ENCODE data around the gene ZNF23.

The ZNF23 gene

DNA sequence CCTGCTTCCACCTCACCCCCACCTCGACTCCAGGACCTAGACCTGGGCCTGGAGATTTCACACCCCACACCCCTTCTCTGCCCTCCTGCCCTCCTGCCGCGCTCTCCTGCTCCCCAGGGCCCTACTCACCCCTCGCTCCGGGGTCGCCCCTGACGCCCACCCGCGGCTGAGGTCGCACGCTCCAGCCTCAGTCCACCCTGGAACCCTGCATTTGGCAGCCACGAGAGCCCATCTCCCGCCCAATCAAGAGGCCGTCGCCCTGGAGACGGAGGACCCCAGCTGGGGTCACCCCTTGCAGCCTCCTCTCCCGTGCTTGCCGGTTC lies 36.3 kb downstream of the ZNF23 start:
- DNase-seq, result no peak

DNA sequence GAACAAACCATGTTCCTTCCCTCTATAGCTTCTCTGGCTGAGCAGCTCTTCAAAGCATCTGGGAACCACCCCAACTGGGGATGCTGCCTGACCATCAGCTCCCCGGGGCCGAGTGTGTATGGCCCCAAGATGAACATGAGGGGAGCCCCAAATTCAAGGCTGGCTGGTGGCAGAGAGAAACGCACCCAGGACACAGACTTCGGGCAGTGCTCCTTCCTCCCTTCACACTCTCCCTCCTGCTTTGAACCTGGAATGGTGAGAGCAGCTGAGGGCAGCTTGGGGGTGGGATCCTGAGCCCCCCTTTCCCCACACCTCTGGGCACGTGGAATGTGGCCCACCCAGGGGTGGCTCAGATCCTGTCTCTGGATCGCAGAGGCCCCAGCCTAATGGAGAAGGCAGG lies 37.4 kb downstream of the ZNF23 start:
- DNase-seq, result no peak

DNA sequence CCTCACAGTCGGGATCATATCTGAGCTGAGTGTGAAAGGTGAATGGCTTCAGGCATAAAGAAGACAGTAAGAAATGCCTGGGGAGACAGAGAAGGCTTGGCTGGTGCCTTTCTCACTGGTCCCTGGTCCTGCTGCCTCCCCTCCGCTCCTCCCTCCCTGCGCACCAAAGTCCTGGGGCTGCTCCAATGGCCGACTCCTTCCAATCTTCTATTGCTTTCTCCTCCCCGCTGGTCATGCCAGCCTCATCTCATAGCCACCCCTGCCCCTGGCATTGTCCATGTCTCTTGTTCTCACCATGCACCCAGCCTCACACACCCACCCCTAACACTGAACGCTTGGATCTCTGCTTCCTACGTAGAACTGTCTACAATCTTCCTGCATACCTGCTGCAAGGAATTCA lies 38.2 kb downstream of the ZNF23 start:
- no peak for DNase-seq

DNA sequence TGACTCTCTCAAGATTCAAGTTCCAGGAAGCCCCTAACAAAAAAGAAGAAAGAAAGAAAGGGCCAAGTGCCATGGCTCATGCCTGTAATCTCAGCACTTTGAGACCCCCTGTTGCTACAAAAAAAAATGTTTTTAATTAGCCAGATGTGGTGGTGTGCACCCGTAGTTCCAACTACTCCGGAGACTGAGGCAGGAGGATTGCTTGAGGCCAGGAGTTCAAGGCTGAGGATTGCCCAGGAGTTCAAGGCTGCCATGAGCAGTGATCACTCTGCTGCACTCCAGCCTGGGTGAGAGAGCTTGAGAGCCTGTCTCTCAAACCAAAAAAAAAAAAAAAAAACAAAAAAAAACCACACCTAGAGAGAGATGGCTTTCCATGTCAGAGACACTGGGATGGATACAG lies 39.0 kb downstream of the ZNF23 start:
- no peak for DNase-seq

DNA sequence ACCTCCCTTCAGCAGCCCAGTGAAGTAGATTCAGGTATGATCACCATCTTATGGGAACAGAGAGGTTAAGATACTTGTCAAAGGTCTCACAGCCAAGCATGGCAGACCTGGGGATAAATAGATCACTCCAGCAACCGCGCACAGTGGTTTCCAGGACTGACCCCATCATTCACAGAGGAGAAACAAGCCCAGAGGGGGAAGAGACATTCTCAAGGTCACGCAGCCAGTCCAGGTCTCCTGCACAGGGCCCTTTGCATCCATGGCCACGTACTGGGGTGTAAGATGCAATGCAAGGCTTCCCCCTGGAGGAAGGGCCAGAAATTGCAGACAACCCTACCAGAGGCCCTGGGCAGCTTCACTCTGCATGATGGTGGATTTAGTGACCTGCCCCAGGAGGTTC lies 40.1 kb downstream of the ZNF23 start:
- DNase-seq, result no peak

DNA sequence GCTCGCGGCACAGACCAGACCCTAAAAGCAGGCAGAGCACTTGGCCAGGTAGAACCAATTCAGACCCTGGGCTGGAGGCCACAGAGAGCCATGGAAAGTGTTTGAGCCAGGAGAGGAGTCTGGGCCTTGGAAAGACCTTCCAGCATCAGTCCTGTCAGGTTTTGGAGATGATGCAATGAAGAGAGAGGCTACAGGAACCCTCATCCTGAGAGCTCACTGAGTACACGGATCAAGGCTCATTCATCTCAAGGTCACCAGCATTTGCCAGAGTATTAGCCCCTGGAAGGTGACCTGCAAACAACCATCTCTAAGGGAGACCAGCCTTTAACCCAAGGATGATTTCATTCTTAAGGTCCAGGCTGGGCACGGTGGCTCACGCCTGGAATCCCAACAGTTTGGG lies 48.0 kb downstream of the ZNF23 start:
- no peak for DNase-seq

DNA sequence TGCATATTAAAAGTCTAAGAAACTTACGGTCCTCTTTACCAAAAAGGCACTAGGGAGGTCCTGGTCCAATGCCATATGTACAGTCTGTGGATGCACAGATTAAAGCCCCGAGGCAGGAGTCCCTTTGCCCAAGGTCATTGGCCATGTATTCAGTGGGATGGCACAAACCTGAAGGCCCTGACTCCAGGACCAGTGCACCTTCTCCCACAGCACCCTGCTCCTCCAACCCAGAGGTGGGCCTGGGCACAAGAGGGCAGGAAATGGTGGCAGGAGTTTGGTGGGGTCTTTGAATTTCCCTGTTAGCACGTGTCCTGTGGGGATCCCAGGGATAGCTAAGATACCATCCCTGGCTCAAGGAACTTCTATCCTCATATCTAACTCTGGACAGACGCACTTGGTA lies 48.7 kb downstream of the ZNF23 start:
- DNase-seq, result no peak

DNA sequence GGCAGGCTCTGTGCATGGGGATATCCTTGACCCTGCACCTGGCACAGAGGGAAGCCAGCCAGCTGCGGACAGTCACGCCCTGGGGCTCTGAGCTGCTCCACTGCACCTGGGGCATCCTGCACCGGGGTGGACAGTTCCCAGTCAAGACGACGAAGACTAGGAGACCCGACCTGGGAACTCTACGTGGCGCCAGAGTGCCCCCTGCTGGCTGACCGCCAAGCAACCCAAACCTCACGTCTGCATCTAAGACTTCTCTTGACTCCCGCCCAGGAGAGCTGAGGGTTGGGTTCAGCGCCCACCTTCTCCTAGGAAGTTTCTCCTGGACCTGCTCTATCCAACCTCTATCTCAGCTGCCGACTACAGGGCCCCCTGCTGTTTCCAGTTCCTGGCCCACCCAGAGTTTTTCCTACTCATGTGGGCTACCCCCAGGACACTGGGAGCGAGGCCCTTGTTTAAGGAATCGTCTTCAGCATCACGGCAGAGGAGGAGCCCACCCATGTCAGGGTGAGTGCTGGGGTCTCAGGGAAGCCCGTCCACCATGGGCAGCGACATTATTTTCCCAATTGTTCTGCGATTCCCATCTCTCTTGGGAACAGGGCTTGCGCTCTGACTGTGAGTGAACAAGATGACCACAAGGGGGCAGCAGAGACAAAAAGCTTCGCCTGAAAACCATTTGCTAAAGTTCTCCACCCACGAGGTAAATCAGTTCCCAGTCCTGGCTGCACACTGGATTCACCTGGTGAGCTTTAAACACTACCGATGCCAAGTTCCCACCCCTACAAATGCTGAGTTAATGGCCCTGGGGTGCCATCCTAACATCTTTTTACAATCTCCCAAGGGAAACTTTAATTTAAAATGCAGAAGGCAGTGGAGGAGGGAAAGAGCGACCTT lies 49.5 kb downstream of the ZNF23 start:
- DNase-seq, result peak; percentile 71

DNA sequence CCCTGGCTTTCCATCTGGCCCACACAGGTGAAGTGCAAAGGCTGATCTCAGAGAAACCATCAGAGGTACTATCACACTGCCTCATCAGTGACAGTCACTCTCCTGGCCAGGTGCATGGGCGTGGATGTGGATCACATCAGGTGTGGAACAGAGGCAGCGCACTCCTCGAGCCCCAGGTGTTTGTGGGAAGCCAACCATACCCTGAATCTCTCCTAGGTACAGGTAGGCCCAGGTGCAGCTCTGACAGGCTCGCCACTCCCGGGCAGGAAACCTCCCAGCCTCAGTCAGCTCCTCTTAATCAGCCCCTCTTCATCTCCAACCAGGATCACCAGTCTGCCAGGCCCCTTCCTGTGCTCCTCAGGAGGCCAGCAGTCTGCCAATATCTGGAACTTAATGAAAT lies 51.9 kb downstream of the ZNF23 start:
- DNase-seq, result no peak

DNA sequence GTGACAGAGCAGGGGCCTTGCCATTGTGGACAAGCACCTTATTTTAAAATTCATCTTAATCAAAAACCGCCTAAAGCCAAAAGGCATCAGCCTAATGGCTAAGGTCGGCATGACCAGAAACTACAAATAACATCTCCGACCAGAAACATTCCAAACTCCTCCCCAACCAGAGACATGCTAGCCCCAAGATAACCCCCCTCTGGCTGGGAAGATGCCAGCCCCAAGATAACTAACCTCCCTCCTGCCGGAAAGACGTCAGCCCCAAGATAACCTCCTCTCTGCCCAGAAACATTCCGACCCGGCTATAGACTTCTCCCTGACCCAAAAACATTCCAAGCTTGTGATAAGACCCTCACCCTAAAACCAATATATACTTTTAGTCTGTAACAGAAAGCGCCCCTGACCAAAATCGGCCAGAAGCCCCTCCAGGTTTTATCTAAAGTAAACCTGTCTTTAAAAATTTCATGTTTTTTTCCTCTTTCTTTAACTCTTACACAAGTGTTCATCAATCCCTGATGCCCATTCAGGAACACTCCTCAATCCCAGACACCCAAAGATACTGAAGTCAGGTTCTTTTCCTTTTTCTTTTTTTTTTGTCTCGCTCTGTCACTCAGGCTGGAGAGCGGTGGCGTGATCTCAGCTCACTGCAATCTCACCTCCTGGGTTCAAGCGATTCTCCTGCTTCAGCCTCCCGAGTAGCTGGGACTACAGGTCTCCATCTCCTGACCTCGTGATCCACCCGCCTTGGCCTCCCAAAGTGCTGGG lies 52.9 kb downstream of the ZNF23 start:
- no peak for DNase-seq

DNA sequence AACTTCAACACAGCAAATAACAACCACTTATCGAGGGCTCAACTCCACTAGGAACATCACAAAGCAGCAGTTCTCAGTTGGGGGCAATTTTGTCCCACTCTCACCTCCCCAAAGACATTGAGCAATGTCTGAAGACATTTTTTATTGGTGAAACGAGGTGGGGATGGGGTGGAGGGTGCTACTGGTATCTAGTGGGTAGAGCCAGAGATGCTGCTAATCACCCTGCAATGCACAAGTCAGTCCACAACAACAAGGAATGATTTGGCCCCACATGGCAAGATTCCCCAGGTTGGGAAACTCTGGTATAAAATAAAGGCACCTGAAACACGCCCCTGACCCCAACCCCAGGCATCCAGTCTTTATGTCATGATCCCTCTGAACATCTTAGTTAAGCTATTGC lies 53.5 kb downstream of the ZNF23 start:
- DNase-seq, result no peak

DNA sequence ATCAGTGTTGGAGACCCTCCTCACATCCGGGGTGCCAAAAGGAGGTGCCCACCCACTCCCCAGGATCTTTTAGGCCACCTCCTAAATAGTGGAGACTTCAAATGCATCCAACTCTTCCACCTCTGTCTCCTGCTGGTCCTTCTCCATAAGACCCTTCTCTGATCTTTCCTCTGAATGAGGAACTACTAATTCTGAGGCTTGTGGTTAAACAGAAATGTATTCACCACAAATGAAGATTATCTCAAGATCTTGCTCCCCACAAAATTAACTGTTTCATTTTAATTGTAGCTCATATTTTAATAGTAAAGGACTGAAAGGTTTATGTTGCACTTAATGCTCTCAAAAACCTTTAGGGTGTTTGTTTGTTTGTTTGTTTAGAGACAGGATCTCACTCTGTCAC lies 54.3 kb downstream of the ZNF23 start:
- no peak for DNase-seq

DNA sequence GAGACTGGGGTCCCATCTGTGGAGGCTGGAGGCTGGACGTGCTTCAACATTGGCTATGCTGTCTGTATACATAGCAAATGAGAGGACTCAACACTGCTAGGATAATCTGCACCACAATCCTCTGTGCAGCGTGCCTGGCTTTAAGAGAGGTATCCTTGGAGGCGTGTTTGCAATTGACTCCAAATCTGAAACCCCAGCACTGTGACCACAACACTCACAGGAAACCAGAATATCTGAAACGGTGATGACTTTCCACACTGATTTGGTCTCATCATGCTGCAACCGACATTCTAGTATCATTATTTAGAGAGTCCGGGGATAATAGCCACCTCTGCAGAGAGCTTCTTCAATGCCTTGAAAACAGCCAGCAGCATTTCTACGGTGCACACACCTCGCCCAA lies 55.3 kb downstream of the ZNF23 start:
- DNase-seq, result no peak

DNA sequence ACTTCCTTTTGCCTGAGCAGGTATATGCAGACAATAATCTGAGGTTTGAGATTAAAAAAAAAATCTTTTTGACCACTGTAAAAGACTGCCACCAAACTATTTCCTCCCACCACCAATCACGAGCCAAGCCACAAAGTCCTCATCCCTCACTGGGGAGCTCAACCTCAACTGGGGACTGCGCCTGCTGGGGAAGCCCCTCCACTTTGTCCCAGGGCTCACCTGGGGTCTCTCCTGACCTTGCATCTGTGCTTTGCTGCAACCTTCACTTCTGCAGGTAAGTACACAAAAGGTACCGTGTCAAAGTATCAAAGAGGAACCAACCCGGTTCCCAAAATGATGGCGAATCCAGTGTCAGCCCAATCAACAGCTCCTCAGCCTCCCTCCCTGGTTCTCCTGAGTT lies 55.7 kb downstream of the ZNF23 start:
- DNase-seq, result no peak

DNA sequence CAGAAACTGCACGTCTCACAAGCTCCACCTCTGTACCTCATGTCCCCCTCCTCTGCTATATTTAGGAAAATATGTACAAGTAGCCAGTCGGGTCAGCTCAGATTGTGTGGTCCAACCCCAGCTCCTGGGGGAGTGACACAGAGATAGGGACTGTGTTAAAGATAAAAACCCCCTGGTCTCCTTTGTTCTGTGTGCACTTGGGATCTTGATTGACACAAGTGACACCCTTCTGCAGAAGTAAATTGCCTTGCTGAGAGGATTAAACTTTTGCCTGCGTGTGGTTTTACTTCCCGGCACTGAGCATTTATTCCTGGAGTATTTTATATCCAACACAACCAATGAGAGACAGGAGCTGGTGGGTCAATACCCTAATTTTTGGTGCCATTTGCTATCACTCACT lies 57.7 kb downstream of the ZNF23 start:
- no peak for DNase-seq

DNA sequence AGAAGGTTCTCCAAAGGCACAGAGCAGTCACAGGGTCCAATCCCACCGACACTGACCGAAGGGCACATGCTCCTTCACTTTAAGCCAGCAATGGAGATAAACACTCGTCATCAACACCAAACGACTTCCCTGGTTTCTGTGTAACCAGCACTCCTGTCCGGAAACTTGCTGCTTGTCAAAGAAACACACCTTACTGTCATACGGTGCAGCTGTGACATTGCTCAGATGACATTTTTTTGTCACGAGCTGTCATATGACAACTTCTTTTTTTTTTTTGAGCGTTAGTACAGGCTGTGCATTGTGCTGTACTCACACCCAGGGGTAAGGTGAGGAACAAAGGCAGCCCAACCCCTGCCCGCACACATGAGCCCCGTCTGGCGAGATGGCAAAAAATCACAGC lies 59.4 kb downstream of the ZNF23 start:
- DNase-seq, result no peak

DNA sequence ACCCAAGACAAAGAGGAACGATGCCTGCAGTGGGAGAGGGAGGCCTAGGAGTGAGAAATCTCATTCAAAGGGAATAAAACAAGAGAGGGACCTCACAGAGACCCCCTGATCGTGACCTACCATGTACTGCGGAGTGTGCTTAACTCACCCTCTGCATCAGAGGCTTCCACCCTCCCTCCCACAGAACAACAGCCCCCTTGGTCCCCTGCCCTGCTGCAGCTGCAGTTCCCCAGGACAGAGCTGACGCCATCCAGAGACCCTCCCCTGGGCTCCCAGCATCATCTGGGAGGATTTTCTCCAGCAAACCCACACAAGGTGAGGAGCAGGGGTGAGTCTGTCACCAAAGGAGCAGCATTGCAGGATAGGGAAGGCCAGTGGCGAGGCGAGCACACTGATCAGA lies 60.0 kb downstream of the ZNF23 start:
- DNase-seq, result no peak

DNA sequence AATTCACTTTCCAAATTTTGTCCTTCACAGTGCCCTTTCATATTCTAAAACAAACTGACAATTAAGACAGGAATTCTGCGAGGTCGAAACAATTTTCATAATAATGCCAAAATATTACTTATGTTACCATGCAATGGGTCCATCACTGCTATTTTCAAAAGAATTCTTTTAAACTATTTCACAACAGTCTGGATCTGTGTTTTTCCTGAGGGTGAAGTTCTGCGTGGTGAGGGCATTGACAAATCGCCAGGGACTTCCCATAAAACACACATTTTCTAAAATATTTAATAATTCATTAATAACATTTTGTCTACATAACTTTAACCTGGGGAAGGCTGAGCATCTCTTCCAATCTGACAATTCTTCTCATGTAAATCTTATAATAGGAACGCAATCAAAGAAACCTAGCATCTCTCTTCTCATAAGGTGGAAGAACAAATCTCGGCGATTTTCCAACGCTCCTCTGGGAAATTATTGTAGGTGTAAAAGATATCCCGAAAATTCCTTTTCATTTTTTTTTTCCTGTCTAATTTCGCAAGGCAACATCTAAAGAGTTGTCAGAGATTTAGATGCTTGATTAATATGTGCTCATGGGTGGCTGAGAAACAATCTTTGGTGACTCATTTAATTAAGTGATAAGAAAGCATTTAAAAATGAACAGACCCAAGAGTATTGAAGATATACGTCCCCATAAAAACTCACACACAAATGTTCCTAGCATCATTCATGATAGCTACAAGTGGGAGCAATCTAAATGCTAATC lies 62.1 kb downstream of the ZNF23 start:
- DNase-seq, result no peak
